Breast epithelium (tissue), 3 donors: ENCODE measurements around the gene C18orf32.

Experiments used
- POLR2A ChIP-seq: fragments of 450-650 bp; IDR thresholded peaks from one replicate; pipeline ENCODE4 v1.6.1; 2016; ENCODE audit warnings: antibody characterized with exemption, mild to moderate bottlenecking, moderate library complexity
- POLR2AphosphoS5 ChIP-seq, 3 donors: sonication (generic); formaldehyde crosslinking; IDR thresholded peaks; one replicate each; pipeline ENCODE4 v1.6.1; 2017; ENCODE audit warnings: antibody characterized with exemption in 3 of 3
- TF ChIP-seq, protein P1 (sequence below), 3 donors: fragments of 450-650 bp; IDR thresholded peaks; one replicate each; pipeline ENCODE4 v1.5.1; 2016 to 2017; ENCODE audit warnings: antibody characterized with exemption in 3 of 3, mild to moderate bottlenecking in 3 of 3, moderate library complexity in 3 of 3

DNA sequence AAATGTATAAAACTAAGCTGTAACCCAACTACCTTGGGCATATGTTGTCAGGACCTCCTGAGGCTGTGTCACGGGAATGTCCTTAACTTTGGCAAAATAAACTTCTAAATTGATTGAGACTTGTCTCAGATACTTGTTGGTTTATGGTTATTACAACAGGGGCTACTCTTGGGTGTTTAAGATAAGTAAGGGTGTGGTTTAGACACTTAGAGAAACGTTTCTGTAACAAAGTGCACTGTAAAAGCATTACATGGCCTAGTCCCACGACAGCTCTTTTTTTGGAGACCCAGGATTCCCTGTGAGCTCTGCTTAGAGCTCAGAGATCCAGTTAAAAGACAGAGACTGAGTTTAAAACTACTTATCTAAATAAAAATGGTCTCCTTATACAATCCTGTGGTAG is 42.6 kb upstream of the C18orf32 start:
- TF ChIP-seq POLR2A = no peak
- TF ChIP-seq, protein P1, sequence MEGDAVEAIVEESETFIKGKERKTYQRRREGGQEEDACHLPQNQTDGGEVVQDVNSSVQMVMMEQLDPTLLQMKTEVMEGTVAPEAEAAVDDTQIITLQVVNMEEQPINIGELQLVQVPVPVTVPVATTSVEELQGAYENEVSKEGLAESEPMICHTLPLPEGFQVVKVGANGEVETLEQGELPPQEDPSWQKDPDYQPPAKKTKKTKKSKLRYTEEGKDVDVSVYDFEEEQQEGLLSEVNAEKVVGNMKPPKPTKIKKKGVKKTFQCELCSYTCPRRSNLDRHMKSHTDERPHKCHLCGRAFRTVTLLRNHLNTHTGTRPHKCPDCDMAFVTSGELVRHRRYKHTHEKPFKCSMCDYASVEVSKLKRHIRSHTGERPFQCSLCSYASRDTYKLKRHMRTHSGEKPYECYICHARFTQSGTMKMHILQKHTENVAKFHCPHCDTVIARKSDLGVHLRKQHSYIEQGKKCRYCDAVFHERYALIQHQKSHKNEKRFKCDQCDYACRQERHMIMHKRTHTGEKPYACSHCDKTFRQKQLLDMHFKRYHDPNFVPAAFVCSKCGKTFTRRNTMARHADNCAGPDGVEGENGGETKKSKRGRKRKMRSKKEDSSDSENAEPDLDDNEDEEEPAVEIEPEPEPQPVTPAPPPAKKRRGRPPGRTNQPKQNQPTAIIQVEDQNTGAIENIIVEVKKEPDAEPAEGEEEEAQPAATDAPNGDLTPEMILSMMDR (IDR thresholded peaks at IDR 0.05) = no peak
- no peak for TF ChIP-seq POLR2AphosphoS5 (IDR thresholded peaks at IDR 0.05)
